WERI-Rb-1 (cell line): ENCODE results near the gene IER3IP1.
"Not testable (repeated sequence)": the region's sequence is repeated elsewhere in the genome, so short reads cannot be mapped to it uniquely, and the experiment has no call there.

Experiments used
- DNase-seq: peaks from one replicate; pipeline ENCODE4 v3.0.0-alpha.2; 2020
- H3K27ac ChIP-seq: fragments of 250-450 bp; sonication (Bioruptor Pico); 2 replicates; pipeline ENCODE4 v1.5.1; 2020; ENCODE audit warnings: mild to moderate bottlenecking, moderate library complexity
- H3K27me3 ChIP-seq: fragments of 250-450 bp; sonication (Bioruptor Pico); 2 replicates; pipeline ENCODE4 v1.5.1; 2021; ENCODE audit warnings: mild to moderate bottlenecking, low read depth, moderate library complexity; ENCODE audit not compliant: insufficient read depth, severe bottlenecking
- H3K36me3 ChIP-seq: fragments of 250-450 bp; sonication (Bioruptor Pico); 2 replicates; pipeline ENCODE4 v1.5.1; 2020; ENCODE audit warnings: mild to moderate bottlenecking, moderate library complexity
- H3K4me3 ChIP-seq: 2 replicates; pipeline ENCODE4 v1.5.1; 2011; ENCODE audit warnings: low read depth, mild to moderate bottlenecking, control low read depth, low read length
- H3K9me3 ChIP-seq: fragments of 250-450 bp; sonication (Bioruptor Pico); 2 replicates; pipeline ENCODE4 v1.5.1; 2021; ENCODE audit warnings: mild to moderate bottlenecking, moderate library complexity; ENCODE audit not compliant: severe bottlenecking
- TF ChIP-seq, protein P1 (sequence below): IDR thresholded peaks from 2 replicates; pipeline ENCODE4 v1.5.1; 2011; ENCODE audit warnings: low read depth, mild to moderate bottlenecking, control low read depth, inconsistent platforms, low read length

The IER3IP1 gene

DNA sequence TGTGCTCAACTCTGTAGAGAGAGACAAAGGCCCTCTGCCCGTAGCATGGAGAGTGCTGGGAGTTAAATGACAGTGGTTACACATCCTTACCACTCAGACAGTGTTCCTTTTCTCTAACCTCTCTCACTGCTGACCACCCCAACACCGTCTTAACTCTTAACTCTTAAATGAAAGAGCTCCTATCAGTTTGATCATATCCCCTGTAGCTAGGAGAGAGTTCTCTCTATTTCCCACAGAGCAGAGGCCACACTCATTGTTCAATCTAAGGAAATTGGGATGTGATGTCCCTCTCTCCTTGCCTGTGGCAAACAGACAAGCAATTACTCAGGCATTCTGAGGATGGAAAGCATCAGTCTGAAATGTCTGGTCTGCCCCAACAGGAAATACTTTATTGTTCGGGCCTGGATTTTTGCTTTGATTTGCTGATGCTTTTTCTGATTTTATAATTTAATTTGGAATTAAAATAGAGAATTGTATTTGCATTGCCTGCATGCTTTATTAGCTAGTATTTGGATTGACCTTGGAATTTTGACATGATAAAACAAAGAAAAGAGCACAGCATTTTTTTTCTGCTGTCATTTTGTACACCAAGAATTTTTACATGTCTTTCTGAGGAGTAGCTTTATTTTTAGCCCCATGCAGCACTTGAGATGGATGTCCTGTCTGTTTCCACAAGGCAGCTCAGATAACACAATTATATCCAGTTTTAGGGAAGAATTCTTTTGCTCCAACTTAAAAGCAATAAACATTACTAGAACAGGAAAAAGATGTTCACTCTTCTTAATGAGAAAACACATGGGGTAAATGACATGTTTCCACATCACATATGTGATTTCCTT, 27.7 kb upstream of the IER3IP1 start:
- Histone ChIP-seq H3K9me3 (no peaks in the 10 kb centered on the region), H3K27ac (no peak overlapping the region), H3K27me3 (no peaks in the 10 kb centered on the region), H3K4me3 (no peak overlapping the region), H3K36me3 (no peaks in the 10 kb centered on the region)
- TF ChIP-seq, protein P1, sequence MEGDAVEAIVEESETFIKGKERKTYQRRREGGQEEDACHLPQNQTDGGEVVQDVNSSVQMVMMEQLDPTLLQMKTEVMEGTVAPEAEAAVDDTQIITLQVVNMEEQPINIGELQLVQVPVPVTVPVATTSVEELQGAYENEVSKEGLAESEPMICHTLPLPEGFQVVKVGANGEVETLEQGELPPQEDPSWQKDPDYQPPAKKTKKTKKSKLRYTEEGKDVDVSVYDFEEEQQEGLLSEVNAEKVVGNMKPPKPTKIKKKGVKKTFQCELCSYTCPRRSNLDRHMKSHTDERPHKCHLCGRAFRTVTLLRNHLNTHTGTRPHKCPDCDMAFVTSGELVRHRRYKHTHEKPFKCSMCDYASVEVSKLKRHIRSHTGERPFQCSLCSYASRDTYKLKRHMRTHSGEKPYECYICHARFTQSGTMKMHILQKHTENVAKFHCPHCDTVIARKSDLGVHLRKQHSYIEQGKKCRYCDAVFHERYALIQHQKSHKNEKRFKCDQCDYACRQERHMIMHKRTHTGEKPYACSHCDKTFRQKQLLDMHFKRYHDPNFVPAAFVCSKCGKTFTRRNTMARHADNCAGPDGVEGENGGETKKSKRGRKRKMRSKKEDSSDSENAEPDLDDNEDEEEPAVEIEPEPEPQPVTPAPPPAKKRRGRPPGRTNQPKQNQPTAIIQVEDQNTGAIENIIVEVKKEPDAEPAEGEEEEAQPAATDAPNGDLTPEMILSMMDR = no peak
- DNase-seq = no peak

DNA sequence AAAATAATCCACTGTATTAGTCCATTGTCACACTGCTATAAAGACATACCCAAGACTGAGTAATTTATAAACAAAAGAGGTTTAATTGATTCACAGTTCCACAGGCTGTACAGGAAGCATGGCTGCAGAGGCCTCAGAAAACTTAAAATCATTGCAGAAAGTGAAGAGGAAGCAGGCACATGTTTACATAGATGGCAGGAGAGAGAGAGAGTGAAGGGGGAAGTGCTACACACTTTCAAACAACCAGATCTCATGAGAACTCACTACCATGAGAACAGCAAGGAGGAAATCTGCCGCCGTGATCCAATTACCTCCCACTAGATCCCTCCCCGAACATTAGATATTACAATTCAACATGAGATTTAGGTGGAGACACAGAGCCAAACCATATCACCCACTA, 19.8 kb upstream of the IER3IP1 start:
- not testable (repeated sequence) for H3K9me3 ChIP-seq, H3K4me3 ChIP-seq, H3K27me3 ChIP-seq, H3K27ac ChIP-seq, DNase-seq, H3K36me3 ChIP-seq

DNA sequence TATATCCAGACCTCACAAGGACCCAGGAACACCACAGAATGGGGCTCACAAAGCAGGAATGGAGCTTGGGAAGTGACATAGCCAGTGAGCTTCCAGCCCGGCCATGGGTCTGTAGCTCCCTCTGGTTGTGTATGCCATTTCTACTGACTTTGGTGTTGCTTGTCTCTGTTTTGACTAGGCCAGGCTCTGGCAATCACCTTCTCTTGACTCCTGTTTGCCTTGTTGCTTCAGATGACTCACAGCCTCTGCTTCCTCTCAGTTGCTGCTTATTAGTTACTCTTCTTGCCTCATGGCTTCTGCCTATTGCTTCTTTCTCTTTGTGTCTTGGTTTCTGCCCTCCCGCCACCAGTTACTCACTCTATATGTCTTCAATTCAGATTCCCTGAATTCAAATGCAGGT, 15.8 kb upstream of the IER3IP1 start:
- TF ChIP-seq, protein P1 = no peak
- Histone ChIP-seq H3K36me3 (no peaks in the 10 kb centered on the region), H3K9me3 (no peaks in the 10 kb centered on the region), H3K27me3 (no peaks in the 10 kb centered on the region), H3K4me3 (no peak overlapping the region), H3K27ac (no peak overlapping the region)
- no peak for DNase-seq

DNA sequence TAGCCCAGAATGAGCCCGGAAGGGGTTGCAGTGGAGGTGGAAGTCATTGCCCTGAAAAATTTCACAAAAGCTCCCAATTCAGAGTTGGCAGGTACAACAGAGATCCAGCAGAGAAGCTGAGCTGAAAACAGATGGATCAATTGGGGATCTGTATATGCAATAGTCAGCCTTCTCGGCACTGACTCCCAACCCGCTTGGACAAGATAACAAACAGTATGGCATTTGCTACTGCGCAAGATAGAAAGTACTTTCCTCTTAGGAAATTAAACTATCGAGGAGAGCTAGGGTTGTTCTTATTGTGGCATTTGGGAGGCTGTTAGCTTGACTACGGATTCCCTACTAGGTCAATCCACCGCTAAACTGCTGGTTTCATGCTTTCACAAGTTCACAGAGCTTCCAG, 11.6 kb upstream of the IER3IP1 start:
- DNase-seq = no peak
- Histone ChIP-seq H3K27me3 (no peaks in the 10 kb centered on the region), H3K9me3 (peaks cover 12% of the 10 kb centered on the region), H3K36me3 (no peaks in the 10 kb centered on the region), H3K4me3 (no peak overlapping the region), H3K27ac (no peak overlapping the region)
- TF ChIP-seq, protein P1 = no peak

DNA sequence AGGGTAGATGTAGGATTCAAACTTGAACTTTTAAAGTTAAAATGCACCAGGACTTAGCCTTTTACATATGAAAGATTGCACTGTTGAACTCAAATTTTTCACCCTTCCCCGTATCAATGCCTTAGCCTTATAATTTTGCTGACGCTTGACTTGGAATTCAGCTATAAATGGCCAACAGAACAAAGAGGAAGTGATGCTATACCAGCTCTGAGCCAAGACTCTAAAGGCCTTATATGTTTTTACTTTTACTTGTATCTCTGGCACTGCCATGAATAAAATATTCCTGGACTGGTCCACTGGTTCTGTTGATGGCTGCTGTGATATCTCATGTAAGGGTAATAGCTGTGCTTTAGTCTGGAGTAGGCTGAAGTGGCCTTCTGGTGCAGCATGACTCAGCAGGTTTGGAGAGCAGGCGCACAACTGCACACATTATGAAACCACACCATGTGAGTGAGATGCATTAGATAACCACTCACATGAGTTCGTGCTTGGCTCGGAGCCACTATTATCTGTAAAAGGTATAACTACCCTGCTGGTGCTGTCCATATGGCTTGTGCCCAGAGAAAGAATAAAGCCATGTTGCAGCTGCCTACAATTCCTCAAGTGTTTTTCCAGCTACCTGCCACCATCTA, 8.4 kb upstream of the IER3IP1 start:
- Histone ChIP-seq H3K9me3 (peaks cover 12% of the 10 kb centered on the region), H3K36me3 (no peaks in the 10 kb centered on the region), H3K27ac (no peak overlapping the region), H3K4me3 (no peak overlapping the region), H3K27me3 (no peaks in the 10 kb centered on the region)
- DNase-seq = peak; percentile 22
- TF ChIP-seq, protein P1 = no peak

DNA sequence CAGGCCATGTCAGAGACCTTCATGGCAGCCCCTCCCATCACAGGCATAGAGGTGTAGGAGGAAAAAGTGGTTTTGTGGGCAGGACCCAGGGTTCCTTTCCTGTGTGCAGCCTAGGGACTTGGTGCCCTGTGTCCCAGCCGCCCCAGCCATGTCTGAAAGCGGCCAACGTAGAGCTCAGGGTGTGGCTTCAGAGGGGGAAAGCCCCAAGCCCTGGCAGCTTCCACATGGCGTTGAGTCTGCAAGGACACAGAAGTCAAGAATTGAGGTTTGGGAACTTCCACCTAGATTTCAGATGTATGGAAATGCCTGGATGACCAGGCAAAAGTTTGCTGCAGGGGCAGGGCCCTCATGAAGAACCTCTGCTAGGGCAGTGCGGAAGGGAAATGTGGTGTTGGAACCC, 6.0 kb upstream of the IER3IP1 start:
- H3K36me3 ChIP-seq, DNase-seq: not testable (repeated sequence)

DNA sequence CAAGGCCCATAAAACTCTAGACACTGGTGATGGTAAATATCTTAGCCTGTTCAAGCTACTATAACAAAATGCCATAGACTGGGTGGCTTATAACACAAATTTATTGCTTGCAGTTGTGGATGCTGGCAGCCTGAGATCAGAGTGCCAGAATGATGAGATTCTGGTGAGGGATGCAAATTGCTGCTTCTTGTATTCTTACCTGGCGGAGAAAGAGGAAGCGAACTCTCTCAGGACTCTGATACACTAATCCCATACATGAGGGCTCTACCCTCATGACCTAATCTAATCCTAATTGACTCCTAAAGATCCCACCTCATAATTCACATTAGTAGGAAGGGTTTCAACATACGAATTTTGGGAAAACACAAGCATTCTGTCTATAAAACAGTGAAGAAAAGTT, 4.6 kb upstream of the IER3IP1 start:
- Histone ChIP-seq H3K9me3 (peaks cover 10% of the 10 kb centered on the region), H3K27ac (no peak overlapping the region), H3K27me3 (no peaks in the 10 kb centered on the region), H3K36me3 (peaks cover 3% of the 10 kb centered on the region; the same call in 1 of the 2 replicates), H3K4me3 (no peak overlapping the region)
- TF ChIP-seq, protein P1 = no peak
- DNase-seq = no peak

More for the DNA sequence above, 6.0 kb upstream of the IER3IP1 start:
- not testable (repeated sequence) for H3K4me3 ChIP-seq, H3K27ac ChIP-seq, H3K27me3 ChIP-seq
- peaks cover 12% of the 10 kb centered on the region for H3K9me3 ChIP-seq
